NCI-H1694 treated with DMSO at 0.1 percent for 48 hours (cell line): Measurements from ENCODE around the gene FGF7.
"Not testable (repeated sequence)": the region's sequence is repeated elsewhere in the genome, so short reads cannot be mapped to it uniquely, and the experiment has no call there.

Experiments
- DNase-seq: peaks from one replicate; lab custom pipeline; 2025; lab: John Stamatoyannopoulos, UW

FGF7 gene, protein sequence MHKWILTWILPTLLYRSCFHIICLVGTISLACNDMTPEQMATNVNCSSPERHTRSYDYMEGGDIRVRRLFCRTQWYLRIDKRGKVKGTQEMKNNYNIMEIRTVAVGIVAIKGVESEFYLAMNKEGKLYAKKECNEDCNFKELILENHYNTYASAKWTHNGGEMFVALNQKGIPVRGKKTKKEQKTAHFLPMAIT

DNA sequence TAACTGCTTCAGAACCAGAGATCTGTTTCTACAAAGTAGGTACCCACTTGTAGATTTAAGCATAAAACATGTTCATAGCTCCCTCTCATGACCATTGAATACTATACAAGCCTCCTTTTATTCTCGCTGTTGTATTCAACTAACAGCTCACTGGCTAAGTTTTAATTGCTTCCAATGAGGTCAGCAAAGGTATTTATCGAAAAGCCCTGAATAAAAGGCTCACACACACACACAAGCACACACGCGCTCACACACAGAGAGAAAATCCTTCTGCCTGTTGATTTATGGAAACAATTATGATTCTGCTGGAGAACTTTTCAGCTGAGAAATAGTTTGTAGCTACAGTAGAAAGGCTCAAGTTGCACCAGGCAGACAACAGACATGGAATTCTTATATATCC, at the start of gene FGF7:
Gene FGF7 (plus strand): TSS at position 222 of the 400 bp plus-strand sequence. CDS start 1,056 bp downstream, outside the sequence.
- DNase-seq, result no peak

DNA sequence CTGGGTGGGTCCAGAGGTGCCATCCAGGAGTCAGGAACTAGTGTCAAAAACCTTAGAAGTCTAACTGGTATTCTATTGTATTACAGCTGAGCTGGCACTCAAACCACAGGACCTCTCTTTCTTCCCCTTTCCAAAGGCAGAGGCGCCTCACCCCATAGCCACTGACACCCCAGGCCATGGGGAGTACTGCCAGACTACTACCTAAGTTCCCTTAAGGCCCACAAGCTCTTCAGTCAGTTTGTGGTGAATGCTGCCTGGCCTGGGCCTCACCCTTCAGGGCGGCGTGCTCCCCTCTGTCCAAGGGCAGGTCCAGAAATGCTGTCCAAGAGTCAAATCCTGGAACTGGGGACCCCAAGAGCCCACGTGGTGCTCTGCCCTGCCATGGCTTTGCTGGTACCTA, 43.0 kb upstream of the FGF7 start:
- no peak for DNase-seq

DNA sequence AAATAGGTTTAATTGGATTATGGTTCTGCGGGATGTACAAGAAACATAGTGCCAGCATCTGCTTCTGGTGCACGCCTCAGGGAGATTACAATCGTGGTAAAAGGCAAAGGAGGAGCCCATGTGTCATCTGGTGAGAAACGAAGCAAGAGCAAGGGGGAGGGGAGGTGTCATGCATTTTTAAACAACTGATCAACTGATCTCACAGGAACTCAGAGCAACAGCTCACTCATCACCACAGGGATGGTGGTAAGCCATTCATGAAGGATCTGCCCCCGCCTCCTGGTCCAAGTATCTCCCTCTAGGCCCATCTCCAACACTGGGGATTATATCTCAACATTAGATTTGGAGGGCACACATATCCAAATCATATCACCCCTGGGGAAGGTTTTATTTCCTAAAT, 42.1 kb upstream of the FGF7 start:
- DNase-seq, result no peak

DNA sequence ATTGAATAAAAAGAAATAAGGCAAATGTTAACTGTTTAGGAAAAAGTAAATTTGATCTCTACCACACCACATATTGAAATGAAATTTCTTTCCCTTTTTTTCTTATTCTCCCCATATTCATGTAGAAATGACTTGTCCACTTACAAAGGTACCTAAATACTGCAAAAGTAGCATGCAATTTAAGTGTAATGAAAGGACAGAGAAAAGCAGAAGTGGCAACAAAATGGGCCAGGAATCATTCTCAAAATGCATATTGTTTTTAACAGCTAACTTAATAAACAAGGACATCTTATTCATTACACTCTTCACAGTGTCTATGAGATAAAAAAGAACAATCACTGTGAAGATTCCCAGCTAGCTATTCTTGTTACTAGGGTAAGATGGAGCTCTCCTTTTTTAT, 40.6 kb upstream of the FGF7 start:
- no peak for DNase-seq

DNA sequence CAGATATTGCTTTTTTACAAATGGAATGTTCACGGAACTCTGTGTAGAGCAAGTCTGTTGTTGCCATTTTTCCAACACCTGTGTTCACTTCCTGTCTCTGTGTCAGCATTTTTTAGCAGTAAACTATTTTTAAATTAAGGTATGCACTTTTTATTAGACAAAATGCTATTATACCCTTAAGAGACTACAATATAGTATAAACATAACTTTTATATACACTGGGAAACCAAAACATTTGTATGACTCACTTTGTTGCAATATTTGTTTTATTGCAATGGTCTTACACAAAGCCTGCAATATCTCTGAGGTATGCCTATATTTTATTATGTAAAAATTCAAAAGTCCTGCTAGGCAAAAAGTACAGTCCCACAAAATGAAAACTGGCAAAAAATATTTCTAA, 39.8 kb upstream of the FGF7 start:
- no peak for DNase-seq

DNA sequence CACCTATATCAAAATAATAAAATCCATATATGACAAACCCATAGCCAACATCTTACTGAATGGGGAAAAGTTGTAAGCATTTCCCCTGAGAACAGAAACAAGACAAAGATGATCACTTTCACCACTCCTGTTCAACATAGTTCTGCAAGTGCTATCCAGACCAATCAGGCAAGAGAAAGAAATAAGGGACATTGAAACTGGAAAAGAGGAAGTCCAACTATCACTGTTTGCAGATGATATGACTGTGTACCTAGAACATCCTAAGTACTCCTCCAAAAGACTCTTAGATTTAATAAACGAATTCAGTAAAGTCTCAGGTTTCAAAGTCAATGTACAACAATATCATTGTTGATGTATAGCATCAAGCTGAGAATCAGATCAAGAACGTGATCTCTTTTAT, 35.6 kb upstream of the FGF7 start:
- DNase-seq, result no peak

DNA sequence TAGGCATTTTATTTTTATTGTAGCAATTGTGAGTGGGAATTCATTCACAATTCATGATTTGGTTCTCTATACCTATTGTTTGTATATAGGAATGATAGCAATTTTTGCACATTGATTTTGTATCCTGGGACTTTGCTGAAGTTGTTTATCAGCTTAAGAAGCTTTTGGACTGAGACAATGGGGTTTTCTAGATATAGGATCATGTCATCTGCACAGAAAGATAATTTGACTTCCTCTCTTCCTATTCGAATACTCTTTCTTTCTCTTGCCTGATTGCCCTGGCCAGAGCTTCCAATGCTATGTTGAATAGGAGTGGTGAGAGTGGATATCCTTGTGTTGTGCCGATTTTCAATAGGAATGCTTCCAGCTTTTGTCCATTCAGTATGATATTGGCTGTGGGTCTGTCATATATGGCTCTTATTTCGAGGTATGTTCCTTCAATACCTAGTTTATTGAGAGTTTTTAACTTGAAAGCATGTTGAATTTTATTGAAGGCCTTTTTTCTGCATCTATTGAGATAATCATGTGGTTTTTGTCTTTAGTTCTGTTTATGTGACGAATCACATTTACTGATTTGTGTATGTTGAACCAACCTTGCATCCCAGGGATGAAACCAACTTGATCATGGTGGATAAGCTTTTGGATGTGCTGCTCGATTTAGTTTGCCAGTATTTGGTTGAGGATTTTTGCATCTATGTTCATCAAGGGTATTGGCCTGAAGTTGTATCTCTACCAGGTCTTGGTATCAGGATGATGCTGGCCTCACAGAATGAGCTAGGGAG, 20.3 kb upstream of the FGF7 start:
- DNase-seq, result not testable (repeated sequence)

DNA sequence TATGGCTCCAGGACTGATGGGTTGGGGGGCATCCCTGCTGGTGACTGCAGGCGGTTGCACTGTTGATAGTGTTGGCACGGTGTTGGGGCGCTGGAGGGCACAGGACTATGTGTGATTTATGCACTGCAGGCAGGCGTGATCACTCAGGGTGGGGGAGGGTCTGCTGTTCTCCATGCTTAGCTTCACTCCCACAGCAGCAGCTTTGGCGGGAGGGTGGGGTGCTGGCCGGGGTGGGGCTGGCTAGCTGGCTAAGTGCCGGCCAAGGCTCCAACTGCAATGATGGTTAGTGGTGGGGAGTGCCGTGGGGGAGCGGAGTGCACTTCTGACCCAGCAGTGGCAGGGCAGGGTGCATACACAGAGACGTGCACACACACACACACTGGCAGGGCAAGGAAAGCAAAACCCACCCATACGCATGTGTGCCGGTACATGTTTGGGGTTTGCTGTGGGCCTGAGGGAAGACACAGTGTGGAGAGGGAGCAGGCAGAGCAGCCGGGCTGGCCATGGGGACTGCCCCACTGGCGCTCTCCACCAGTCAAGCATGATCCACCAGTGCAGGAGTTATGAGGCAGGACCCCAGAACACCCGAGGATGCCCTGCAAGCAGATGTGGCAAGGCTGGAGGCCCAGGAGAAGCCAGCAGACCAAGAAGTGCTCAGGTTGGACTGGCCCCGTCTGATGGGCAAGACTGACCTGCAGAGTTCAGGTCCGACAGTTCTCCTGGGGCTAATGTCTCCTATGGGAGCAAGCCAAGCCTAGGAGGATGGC, 16.5 kb upstream of the FGF7 start:
- DNase-seq, result no peak

DNA sequence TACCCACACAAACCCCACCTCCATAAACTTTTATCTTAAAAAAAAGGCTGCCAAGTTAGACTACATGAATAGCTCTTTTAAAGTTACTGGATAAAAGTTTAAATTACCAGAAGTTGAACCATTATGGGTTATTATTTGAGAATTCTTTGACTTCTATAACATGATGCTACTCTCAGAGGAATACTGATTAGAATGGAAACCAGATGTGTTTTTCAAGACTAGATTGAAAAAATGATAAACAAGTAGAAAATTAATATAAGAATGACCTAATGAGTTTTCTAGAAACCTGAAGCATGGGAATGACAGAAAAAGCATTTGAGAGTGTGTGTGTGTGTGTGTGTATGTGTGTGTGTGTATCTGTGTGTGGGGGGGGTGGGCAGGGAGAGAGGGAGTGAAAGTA, 12.4 kb upstream of the FGF7 start:
- no peak for DNase-seq

DNA sequence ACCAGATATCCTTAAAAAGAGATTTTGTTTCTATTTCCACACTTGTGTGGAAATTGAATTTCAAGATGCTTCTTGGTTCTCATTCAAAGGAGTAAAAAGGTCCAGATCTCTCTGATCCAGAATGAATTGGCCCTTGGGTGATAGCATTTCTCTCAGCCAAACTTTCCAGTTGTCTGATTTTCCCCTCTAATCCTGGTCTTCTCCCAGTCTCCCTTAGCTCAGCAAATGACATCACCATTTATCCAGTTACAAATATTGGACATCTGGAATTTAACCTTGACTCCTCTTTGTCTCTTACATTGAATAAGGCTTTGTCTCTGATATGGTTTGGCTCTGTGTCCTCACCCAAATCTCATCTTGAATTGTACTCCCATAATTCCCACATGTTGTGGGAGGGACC, 10.2 kb upstream of the FGF7 start:
- DNase-seq, result no peak

DNA sequence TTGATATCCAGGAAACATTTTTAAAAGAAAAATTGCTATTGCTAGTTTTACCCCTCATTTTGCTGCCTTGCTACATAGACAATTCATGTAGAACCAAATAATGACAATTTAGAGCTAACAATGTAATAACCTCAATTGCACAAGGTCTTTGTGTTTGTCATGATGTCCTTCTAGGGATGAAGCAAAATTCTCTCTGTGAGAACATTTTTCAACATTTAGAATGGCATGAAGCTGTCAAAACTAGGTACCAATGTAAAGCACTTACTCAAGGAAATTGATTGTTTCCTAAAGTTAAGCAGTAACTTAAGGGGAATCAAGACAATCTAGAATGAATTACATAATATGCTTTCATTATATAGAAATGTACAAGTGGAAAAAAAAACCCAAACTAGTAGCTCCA, 7.9 kb upstream of the FGF7 start:
- no peak for DNase-seq

DNA sequence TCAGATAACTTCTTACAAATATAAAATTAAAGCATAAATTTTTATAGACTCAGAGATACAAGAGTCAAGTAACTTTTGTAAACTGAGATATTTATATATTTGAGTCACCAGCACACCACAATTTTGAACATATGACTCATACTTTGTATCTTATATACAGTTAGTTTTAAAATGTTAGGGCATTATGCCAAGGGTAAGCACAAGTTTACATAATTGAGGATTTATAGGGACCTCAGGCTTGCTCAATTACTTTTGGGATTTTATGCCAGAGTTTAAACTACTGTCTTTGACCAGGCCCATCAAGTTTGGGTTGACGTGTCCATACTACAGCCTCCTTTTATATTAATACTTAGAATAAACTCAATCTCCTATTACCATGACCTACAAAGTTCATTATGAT, 7.4 kb upstream of the FGF7 start:
- no peak for DNase-seq

DNA sequence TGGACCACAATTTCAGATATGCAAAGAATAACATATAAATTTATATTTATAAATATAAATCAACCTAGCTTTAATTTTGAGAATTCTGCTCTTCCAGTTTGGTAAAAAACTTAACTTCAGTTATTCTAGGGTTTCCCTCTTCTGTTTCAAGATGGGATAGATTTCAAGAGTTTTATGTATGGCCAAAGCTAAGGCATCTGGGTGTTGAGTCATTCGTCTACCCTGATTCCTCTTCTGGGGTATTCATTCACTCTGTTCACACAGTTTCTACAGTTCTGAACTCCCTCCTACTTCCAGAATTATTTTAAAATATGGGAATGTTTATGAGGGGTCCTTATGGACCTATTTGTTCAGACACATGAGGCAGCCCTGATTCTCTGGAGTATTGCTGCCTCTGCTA, 4.2 kb upstream of the FGF7 start:
- DNase-seq, result no peak

DNA sequence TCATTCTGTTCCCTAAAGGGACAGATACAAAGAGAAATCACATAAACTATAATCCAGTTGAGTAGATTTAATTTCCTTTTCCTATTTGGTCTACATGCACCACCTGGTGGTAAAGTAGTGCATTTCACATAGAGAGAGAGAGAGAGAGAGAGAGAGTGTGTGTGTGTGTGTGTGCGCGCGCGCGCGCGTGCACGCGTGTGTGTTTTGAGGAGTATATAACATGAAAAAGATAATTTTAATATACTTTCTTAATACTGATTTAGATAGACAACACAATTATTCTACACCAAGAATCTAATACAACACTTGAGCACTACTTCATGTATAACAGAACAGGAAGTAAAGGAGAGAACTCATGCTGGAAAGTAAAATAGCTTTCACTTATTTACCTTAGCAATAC, 1.1 kb upstream of the FGF7 start:
- peak; percentile 3 for DNase-seq

DNA sequence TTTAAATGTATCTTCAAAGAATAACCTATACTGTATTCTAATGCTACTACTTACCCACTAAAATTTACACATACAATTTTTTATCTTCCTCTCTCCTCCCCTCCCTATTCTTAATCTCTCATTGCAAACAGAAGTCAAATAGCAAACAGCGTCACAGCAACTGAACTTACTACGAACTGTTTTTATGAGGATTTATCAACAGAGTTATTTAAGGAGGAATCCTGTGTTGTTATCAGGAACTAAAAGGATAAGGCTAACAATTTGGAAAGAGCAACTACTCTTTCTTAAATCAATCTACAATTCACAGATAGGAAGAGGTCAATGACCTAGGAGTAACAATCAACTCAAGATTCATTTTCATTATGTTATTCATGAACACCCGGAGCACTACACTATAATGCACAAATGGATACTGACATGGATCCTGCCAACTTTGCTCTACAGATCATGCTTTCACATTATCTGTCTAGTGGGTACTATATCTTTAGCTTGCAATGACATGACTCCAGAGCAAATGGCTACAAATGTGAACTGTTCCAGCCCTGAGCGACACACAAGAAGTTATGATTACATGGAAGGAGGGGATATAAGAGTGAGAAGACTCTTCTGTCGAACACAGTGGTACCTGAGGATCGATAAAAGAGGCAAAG, 984 bp downstream of the FGF7 start:
- no peak for DNase-seq

DNA sequence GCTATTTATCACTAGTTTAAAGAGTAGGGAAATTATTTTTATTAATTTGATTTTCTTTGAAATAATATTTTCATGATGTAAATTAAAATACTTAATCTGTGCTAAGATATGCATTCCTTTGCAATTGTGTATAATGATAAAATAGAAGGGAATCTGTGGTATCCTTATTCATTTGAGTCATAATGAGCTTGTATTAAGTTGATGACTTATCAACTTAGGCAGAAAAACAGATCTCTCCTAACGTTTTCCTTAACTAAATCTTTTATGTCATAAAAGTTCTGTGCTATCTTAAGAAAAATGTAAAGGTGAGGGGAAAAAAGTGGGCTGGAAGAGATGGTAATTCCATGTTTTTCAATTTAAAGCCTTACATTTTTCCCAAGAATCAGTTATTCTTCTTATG, 1.9 kb downstream of the FGF7 start:
- DNase-seq, result no peak

DNA sequence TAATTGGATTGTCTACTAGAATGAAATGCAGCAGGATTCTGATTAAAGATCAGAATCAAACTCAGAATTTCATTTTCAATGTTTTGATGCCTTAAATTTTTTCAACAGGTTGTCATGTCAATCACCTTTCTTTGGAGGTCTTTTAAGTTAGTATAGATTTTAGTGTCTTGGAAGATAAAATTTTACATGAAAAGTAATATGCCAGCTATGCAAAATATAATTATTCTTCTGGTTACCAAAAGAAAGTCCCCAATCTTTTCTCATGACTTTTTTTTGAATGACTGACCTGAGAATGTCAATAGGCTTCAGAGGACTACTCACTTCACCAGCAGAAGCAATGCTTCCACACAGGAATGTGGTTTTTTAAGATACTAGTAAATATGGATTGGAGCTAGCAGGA, 4.3 kb downstream of the FGF7 start:
- DNase-seq, result no peak

DNA sequence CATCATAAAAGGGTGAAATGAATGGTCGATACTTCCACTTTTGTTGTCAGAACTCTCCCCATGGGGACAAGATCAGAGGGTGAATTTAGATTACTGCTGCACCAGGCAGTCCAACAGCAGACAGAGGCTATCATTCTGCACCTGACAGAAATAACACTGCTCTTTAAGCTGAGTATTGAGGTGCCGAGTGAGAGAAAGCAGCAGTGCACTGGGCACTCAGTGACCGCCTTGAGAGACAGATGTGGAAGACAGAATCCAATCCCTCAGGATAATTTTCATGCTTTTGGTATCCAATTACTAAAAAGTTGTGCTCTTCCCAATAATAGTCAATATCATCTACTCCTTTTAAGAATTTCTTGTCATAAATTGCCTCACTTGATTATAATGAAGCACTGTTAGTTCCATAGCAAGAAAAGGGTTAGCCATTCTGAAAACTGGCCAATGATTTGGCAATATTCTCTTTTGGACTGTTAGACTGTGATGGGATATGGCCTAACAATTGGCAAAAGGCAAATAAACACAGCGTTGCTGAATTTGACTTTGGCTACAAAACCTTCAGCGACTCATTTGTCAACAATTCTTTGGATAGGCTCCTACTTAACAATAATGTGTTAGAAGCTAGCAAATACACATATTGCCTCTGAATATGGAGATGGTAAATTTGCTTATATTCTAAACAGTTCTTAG, 5.5 kb downstream of the FGF7 start:
- DNase-seq, result no peak

DNA sequence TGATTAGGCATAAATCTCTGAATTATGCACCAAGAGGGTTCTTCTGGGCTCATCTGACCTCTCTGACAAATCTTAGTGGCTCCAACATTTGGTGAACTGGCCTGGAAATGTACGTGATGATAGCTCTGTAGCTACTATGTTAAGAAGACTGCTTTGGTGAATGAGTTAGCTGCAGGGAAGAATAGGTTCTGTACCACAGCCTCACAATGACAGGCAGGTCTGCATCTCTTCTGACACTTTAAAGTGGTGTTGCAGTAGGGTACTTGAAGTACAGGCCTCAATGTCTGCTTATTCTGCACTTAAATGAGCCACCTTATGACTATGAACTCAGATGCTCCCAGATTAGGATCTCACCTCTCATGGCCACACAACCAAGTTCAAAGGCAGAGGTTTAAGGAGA, 7.0 kb downstream of the FGF7 start:
- DNase-seq, result no peak

DNA sequence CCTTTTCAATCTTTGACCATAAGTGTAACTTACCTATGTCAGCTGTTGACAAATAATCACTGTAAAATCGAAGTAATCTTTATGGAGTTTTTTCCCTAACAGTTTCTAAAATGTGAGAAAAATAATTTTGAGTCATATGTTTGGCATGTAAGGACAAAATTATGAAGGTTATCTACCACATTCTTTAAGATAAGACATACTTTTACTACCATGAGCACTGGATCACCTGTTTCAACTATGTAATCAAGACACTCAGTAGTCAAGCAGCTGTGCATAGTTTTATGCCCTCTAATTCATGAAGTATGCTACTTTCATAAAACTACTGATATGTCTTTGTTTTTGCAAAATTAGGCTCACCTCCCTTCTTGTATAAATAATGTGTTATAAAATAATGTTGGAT, 12.1 kb downstream of the FGF7 start:
- DNase-seq, result no peak

DNA sequence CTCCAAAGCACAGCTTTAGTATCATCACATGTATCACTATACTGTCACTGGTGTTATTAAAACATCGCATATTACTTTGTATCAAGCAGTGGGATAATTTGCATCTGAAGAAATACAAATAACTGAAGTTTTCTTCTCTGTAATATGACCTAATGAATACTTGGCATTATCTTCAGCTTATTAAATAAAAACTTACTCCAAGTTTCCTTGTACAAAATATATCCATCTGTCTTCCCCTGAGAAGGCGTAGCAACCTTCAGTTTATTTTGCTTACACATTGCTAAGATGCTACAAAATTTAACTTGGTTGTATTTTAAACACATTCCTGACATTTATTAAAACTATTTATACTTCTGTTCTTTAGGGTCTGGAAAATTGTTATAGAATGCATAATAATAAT, 13.7 kb downstream of the FGF7 start:
- DNase-seq, result no peak

DNA sequence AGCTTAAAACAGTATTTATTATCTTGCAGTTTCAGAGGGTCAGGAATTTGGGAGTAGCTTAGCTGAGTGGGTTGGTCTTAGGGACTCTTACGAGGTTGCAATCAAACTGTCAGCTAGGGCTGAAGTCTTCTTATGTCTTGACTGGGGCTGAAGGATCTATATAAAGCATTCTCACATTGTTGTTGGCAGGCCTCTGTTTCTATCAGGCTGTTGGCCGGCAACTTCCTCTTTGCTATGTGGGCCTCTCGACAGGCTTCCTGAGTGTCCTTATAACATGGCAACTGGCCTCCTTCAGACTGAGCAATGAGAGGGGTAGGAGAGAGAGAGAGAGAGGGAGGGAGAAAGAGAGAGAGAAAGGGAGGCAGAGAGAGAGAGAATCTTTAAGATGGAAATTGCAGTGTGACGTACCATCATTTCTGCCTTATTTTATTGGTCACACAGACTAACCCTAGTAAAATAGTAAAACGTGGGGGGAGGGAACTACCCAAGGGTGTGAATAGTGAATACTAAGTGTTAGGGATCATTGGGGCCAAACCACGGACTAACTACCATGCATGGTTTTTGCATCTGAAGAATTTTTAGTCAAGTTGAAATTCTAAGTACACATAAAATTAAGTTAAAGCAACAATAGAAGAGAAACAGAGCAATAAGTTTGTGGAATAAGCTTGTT, 16.1 kb downstream of the FGF7 start:
- DNase-seq, result no peak
